K562 (cell line): ENCODE data around the gene GATAD1.

Source experiments
- CCAR2 ChIP-seq: fragments of 200-400 bp; formaldehyde crosslinking; IDR thresholded peaks from 2 replicates; pipeline ENCODE4 v1.6.1; 2017; ENCODE audit warnings: mild to moderate bottlenecking, low read depth, low read length
- FOXA3 ChIP-seq, 2 experiments: fragments of 450-650 bp in 1 of 2; sonication (generic) in 1 of 2; formaldehyde crosslinking; IDR thresholded peaks in 1 of 2; conservative IDR thresholded peaks in 1 of 2; 2 replicates each; pipeline versions ENCODE4 v1.4.0 to v1.8.0; 2020 to 2022; ENCODE audit warnings: mild to moderate bottlenecking in 2 of 2, missing genetic modification reagents in 1 of 2
- MYC ChIP-seq, 2 experiments: fragments of 250-450 bp in 1 of 2; sonication (Bioruptor Pico) in 1 of 2; IDR thresholded peaks; 2 replicates each; pipeline versions ENCODE4 v1.5.1 to v1.6.1; 2012 to 2021; ENCODE audit warnings: low read depth in 2 of 2, borderline replicate concordance in 1 of 2, improper control_type of control experiment in 1 of 2, low read length in 1 of 2, mild to moderate bottlenecking in 1 of 2, moderate library complexity in 1 of 2
- RBM17 ChIP-seq: fragments of 200-400 bp; formaldehyde crosslinking; IDR thresholded peaks from 2 replicates; pipeline ENCODE4 v1.6.1; 2017; ENCODE audit warnings: low read depth, mild to moderate bottlenecking, low read length, borderline replicate concordance
- RFX1 ChIP-seq: fragments of 450-650 bp; IDR thresholded peaks from 2 replicates; pipeline ENCODE4 v1.6.1; 2016; ENCODE audit warnings: mild to moderate bottlenecking, moderate library complexity
- RNF2 ChIP-seq: sonication (generic); IDR thresholded peaks from 2 replicates; pipeline ENCODE4 v1.6.1; 2016
- ZNF324 ChIP-seq: fragments of 250-450 bp; sonication (Bioruptor Pico); IDR thresholded peaks from 2 replicates; pipeline ENCODE4 v1.4.0; 2020; ENCODE audit warnings: mild to moderate bottlenecking
- TF ChIP-seq, protein P1 (sequence below): fragments of 200-800 bp; sonication (Bioruptor generic); IDR thresholded peaks from 2 replicates; pipeline ENCODE4 v1.6.1; 2016; ENCODE audit warnings: missing genetic modification characterization, missing compliant biosample characterization
- TF ChIP-seq, protein P2 (sequence below): fragments of 250-450 bp; sonication (Bioruptor Pico); IDR thresholded peaks from 2 replicates; pipeline ENCODE4 v1.5.0; 2020; ENCODE audit warnings: mild to moderate bottlenecking
- TF ChIP-seq, protein P3 (sequence below), 3 experiments: IDR thresholded peaks in 2 of 3; conservative IDR thresholded peaks in 1 of 3; 2 replicates each; pipeline ENCODE4 v1.5.1; 2011 to 2012; ENCODE audit warnings: low read length in 3 of 3, mild to moderate bottlenecking in 3 of 3, control low read depth in 2 of 3, improper control_type of control experiment in 1 of 3, inconsistent platforms in 1 of 3, low read depth in 1 of 3, mixed read lengths in 1 of 3, moderate library complexity in 1 of 3; ENCODE audit not compliant: insufficient read depth in 2 of 3

DNA sequence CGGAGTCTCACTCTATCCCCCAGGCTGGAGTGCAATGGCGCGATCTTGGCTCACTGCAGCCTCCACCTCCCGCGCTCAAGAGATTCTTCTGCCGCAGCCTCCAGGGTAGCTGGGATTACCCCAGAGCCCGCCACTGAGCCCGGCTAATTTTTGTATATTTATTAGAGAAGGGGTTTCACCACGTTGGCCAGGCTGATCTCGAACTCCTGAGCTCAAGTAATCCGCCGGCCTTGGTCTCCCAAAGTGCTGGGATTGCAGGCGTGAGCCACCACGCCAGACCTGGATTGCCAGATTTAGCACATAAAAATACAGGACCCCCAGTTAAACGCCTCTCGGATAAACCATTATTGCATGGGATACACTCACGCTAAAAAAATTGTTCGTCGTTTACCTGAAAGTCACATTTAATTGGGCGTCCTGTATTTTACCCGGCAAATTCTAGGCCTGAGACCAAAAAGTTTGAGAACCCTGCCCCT, 375 bp upstream of the GATAD1 start:
- TF ChIP-seq, protein P1, sequence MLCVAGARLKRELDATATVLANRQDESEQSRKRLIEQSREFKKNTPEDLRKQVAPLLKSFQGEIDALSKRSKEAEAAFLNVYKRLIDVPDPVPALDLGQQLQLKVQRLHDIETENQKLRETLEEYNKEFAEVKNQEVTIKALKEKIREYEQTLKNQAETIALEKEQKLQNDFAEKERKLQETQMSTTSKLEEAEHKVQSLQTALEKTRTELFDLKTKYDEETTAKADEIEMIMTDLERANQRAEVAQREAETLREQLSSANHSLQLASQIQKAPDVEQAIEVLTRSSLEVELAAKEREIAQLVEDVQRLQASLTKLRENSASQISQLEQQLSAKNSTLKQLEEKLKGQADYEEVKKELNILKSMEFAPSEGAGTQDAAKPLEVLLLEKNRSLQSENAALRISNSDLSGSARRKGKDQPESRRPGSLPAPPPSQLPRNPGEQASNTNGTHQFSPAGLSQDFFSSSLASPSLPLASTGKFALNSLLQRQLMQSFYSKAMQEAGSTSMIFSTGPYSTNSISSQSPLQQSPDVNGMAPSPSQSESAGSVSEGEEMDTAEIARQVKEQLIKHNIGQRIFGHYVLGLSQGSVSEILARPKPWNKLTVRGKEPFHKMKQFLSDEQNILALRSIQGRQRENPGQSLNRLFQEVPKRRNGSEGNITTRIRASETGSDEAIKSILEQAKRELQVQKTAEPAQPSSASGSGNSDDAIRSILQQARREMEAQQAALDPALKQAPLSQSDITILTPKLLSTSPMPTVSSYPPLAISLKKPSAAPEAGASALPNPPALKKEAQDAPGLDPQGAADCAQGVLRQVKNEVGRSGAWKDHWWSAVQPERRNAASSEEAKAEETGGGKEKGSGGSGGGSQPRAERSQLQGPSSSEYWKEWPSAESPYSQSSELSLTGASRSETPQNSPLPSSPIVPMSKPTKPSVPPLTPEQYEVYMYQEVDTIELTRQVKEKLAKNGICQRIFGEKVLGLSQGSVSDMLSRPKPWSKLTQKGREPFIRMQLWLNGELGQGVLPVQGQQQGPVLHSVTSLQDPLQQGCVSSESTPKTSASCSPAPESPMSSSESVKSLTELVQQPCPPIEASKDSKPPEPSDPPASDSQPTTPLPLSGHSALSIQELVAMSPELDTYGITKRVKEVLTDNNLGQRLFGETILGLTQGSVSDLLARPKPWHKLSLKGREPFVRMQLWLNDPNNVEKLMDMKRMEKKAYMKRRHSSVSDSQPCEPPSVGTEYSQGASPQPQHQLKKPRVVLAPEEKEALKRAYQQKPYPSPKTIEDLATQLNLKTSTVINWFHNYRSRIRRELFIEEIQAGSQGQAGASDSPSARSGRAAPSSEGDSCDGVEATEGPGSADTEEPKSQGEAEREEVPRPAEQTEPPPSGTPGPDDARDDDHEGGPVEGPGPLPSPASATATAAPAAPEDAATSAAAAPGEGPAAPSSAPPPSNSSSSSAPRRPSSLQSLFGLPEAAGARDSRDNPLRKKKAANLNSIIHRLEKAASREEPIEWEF (CRISPR knock-in tag) = no peak
- TF ChIP-seq RNF2 = no peak
- TF ChIP-seq RFX1 = no peak
- no peak for TF ChIP-seq FOXA3 (CRISPR knock-in tag; conservative IDR thresholded peaks at IDR 0.05 in 1 of 2, IDR thresholded peaks at IDR 0.05 in 1 of 2)
- TF ChIP-seq MYC (IDR thresholded peaks at IDR 0.05; ENCODE audit: low read depth, low read length) = no peak
- TF ChIP-seq MYC (CRISPR knock-in tag; IDR thresholded peaks at IDR 0.05; ENCODE audit: borderline replicate concordance, low read depth) = no peak
- TF ChIP-seq ZNF324 (CRISPR knock-in tag) = no peak
- TF ChIP-seq, protein P2, sequence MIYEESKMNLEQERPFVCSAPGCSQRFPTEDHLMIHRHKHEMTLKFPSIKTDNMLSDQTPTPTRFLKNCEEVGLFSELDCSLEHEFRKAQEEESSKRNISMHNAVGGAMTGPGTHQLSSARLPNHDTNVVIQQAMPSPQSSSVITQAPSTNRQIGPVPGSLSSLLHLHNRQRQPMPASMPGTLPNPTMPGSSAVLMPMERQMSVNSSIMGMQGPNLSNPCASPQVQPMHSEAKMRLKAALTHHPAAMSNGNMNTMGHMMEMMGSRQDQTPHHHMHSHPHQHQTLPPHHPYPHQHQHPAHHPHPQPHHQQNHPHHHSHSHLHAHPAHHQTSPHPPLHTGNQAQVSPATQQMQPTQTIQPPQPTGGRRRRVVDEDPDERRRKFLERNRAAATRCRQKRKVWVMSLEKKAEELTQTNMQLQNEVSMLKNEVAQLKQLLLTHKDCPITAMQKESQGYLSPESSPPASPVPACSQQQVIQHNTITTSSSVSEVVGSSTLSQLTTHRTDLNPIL = no peak
- no peak for TF ChIP-seq CCAR2
- no peak for TF ChIP-seq RBM17
- TF ChIP-seq, protein P3, sequence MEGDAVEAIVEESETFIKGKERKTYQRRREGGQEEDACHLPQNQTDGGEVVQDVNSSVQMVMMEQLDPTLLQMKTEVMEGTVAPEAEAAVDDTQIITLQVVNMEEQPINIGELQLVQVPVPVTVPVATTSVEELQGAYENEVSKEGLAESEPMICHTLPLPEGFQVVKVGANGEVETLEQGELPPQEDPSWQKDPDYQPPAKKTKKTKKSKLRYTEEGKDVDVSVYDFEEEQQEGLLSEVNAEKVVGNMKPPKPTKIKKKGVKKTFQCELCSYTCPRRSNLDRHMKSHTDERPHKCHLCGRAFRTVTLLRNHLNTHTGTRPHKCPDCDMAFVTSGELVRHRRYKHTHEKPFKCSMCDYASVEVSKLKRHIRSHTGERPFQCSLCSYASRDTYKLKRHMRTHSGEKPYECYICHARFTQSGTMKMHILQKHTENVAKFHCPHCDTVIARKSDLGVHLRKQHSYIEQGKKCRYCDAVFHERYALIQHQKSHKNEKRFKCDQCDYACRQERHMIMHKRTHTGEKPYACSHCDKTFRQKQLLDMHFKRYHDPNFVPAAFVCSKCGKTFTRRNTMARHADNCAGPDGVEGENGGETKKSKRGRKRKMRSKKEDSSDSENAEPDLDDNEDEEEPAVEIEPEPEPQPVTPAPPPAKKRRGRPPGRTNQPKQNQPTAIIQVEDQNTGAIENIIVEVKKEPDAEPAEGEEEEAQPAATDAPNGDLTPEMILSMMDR (IDR thresholded peaks at IDR 0.05 in 2 of 3, conservative IDR thresholded peaks at IDR 0.05 in 1 of 3; ENCODE audit: insufficient read depth in 2 of 3, low read depth in 1 of 3, low read length in 3 of 3) = peak in 1 of 3 experiments; percentile 99; a peak in 1 of 6 replicates
